Stomach (tissue), 9 donors: Measurements from ENCODE around the gene HES5. TPM values are rescaled to one million over a fixed set of nuclear protein-coding genes. Genes with fewer than 3 reads are reported as not detected.

Source experiments
- DNase-seq, 2 donors: peaks; one replicate each; pipeline versions ENCODE4 v3.0.0 to v3.0.0-alpha.2; 2013 to 2019
- H3K27ac ChIP-seq, 5 donors: fragments of 200-600 bp in 4 of 5; sonication (generic) in 4 of 5; one replicate each; pipeline ENCODE4 v1.5.1; 2013 to 2019; ENCODE audit warnings: mild to moderate bottlenecking in 1 of 5, moderate library complexity in 1 of 5
- H3K27me3 ChIP-seq, 3 donors: fragments of 200-600 bp; sonication (generic); one replicate each; pipeline ENCODE4 v1.5.1; 2017 to 2019; ENCODE audit warnings: mixed run types in 1 of 3
- H3K36me3 ChIP-seq, 4 donors: fragments of 200-600 bp; sonication (generic); 1 replicate in 3 of 4; 2 replicates in 1 of 4; pipeline ENCODE4 v1.5.1; 2016 to 2019
- H3K4me1 ChIP-seq, 4 donors: fragments of 200-600 bp; sonication (generic); one replicate each; pipeline ENCODE4 v1.5.1; 2016 to 2019
- H3K4me3 ChIP-seq, 4 donors: fragments of 200-600 bp; sonication (generic) in 3 of 4; one replicate each; pipeline ENCODE4 v1.5.1; 2016 to 2019; ENCODE audit warnings: mild to moderate bottlenecking in 1 of 4
- H3K9me3 ChIP-seq, 4 donors: fragments of 200-600 bp; sonication (generic); one replicate each; pipeline ENCODE4 v1.5.1; 2016 to 2019
- CTCF ChIP-seq, 7 experiments: fragments of 450-650 bp in 4 of 7; fragments of 200-600 bp in 3 of 7; sonication (generic) in 3 of 7; IDR thresholded peaks; one replicate each; pipeline ENCODE4 v1.5.1; 2016 to 2019; ENCODE audit warnings: antibody characterized with exemption in 7 of 7, control low read depth in 2 of 7, mild to moderate bottlenecking in 1 of 7
- EP300 ChIP-seq: sonication (generic); formaldehyde crosslinking; IDR thresholded peaks from one replicate; pipeline ENCODE4 v1.6.1; 2017; ENCODE audit warnings: antibody characterized with exemption
- POLR2A ChIP-seq, 4 donors: fragments of 450-650 bp; IDR thresholded peaks; one replicate each; pipeline ENCODE4 v1.6.1; 2016; ENCODE audit warnings: antibody characterized with exemption in 4 of 4, control low read depth in 2 of 4, mild to moderate bottlenecking in 1 of 4, moderate library complexity in 1 of 4
- POLR2AphosphoS5 ChIP-seq, 3 donors: sonication (generic); formaldehyde crosslinking; IDR thresholded peaks; one replicate each; pipeline ENCODE4 v1.6.1; 2016; ENCODE audit warnings: antibody characterized with exemption in 3 of 3
- WGBS, 5 donors: extraction: QIAGEN DNeasy Blood & Tissue Kit in 3 of 5; methylation state at CpG; one replicate each; pipeline versions ENCODE4 v1.1.5 to v1.1.7; 2013 to 2018; 5-methylcytosine and 5-hydroxymethylcytosine counted together
- intact Hi-C: fragments of 100-400 bp; cut with DNase I; formaldehyde crosslinking; loops from one replicate; pipeline ENCODE4 v1.15.1; 2023; ENCODE audit warnings: low total_unique reads
- polyA plus RNA-seq, 3 donors: library from polyadenylated mRNA; stranded (reverse); fragments of 200-250 nt; gene quantifications; one replicate each; pipeline ENCODE4 v1.2.3, GENCODE V29; 2013
- total RNA-seq, 5 donors: library from RNA; depleted of rRNA; stranded (reverse); fragments of >200 nt; gene quantifications; one replicate each; pipeline versions ENCODE4 v1.1.0 to v1.2.3, GENCODE V29; 2014 to 2016
- donor health status: healthy with polysubstance abuse.
- donor health status: Bipolar disorder and iron deficiency.
- donor health status: healthy.

The HES5 gene
- total and polyA plus RNA-seq, 8 donors: 0.25 to 9.6 TPM; not detected in 6

DNA sequence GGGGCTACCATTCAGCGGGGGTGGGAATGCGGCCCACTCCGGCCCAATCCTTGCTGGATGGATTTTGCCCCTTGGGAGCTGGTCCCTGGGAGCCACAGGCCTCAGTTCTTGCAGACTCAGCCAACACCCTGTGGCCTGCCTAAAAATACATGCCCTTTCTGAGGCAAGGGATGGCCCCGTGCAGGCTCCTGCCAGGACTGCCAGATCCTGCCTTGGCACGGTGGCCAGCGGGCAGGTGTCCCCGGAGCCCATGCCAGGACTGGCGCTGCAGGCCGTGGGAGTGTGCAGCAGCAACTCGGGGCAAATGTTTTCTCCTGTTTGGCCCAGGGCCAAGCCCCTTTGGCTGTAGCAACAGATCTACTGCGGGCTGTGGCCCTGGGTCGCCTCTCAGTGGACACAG, 2.0 kb downstream of the HES5 start:
- peaks cover 0 to 61% (median 49%) of the 10 kb centered on the region in 3 donors for H3K27me3 ChIP-seq
- peak overlapping the region in 1 of 5 donors; percentile 20 for H3K27ac ChIP-seq
- TF ChIP-seq CTCF (IDR thresholded peaks at IDR 0.05) (no peak), POLR2AphosphoS5 (IDR thresholded peaks at IDR 0.05) (no peak), EP300 (no peak), POLR2A (IDR thresholded peaks at IDR 0.05) (no peak)
- H3K4me3 ChIP-seq: no peak overlapping the region
- peak; percentile 52 to 84 for DNase-seq
- H3K9me3 ChIP-seq: no peaks in the 10 kb centered on the region
- intact Hi-C loops: no loop called here
- H3K36me3 ChIP-seq: no peaks in the 10 kb centered on the region
- WGBS, 5 donors: 35 to 61% (median 45%) methylated on average over 4 to 12 of the region's 12 CpGs
- peaks cover 68 to 80% (median 79%) of the 10 kb centered on the region in 4 donors for H3K4me1 ChIP-seq

- H3K4me1 ChIP-seq: peaks cover 68 to 82% (median 81%) of the 10 kb centered on the region in 4 donors
- TF ChIP-seq POLR2A (IDR thresholded peaks at IDR 0.05) (no peak), CTCF (IDR thresholded peaks at IDR 0.05) (no peak), POLR2AphosphoS5 (IDR thresholded peaks at IDR 0.05) (no peak), EP300 (no peak)
Measured at GRCh38 chr1:2527556-2527860, 2.6 kb downstream of the HES5 start.

DNA sequence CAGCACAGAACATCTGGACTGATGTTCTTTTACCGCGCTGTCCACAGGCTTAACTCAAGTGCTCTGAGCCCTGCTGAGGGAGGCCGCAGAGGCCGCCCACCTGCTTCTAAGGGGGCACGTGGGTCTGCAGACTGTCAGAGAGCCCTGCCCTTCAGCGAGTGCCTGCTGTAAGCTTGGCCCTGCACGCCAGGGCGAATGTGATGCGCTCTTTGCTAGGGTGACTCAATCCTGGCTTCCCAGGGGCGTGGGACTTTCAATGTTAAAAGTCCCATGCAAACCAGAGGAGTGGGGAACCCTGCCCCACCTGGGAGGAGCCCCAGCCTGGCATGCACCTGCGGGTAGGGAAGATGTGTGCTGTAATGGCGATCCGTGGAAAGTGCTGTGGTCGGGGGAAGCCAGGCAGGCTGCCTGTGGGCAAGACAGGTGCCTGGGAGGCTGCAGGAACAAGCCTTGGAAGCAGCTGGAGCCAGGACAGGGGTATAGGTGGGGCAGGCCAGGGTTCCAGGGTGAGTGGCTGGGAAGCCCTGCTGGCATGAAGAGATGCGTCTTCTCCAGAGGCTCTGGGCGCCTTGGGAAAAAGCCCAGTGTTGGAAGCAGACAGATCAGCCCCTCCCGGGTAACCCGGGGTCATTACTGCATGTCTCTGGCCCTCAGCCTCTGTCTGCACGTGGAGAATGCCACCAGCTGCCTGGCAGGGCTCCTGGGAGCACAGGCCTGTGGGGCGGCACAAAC, 3.1 kb downstream of the HES5 start:
- Histone ChIP-seq H3K4me3 (peak overlapping the region; percentile 82 to 99 (median 92)), H3K9me3 (no peaks in the 10 kb centered on the region), H3K4me1 (peaks cover 68 to 84% (median 81%) of the 10 kb centered on the region in 4 donors), H3K36me3 (peaks cover 0 to 4% (median 1%) of the 10 kb centered on the region in 4 donors), H3K27ac (peak overlapping the region in 4 of 5 donors; percentile 65 to 88 (median 82)), H3K27me3 (peaks cover 0 to 51% (median 40%) of the 10 kb centered on the region in 3 donors)
- 40 to 44% (median 43%) methylated on average over 18 to 20 of the region's 20 CpGs for WGBS, 5 donors
- TF ChIP-seq CTCF (IDR thresholded peaks at IDR 0.05) (no peak), POLR2A (IDR thresholded peaks at IDR 0.05) (no peak), POLR2AphosphoS5 (IDR thresholded peaks at IDR 0.05) (no peak), EP300 (no peak)
- no peak for DNase-seq
- intact Hi-C loops: no loop called here

More at GRCh38 chr1:2527556-2527860, 2.6 kb downstream of the HES5 start:
- intact Hi-C loops: no loop called here
- Histone ChIP-seq H3K27ac (peak overlapping the region in 1 of 5 donors; percentile 20), H3K4me3 (no peak overlapping the region), H3K9me3 (no peaks in the 10 kb centered on the region), H3K27me3 (peaks cover 0 to 56% (median 44%) of the 10 kb centered on the region in 3 donors), H3K36me3 (no peaks in the 10 kb centered on the region)
- 80 to 96% (median 87%) methylated on average over 1 to 4 of the region's 4 CpGs for WGBS, 5 donors
- no peak for DNase-seq

- Histone ChIP-seq H3K27ac (peak within 1 kb of the TSS; percentile 73 to 92 (median 85)), H3K4me1 (peaks cover 66 to 83% (median 77%) of the 10 kb centered on the region in 4 donors), H3K36me3 (peaks cover 6 to 12% (median 9%) of the 10 kb centered on the region in 4 donors), H3K27me3 (peaks cover 0 to 43% (median 34%) of the 10 kb centered on the region in 3 donors), H3K4me3 (peak within 1 kb of the TSS; percentile 82 to 99 (median 92)), H3K9me3 (no peaks in the 10 kb centered on the region)
- 0 to 1% (median 1%) methylated on average over 19 to 107 of the region's 107 CpGs for WGBS, 5 donors
- DNase-seq: peak; percentile 95 to 98
- TF ChIP-seq POLR2AphosphoS5 (IDR thresholded peaks at IDR 0.05) (peak in 2 of 3 donors; percentile 54 to 73), EP300 (no peak)
- intact Hi-C loops: no loop called here
Measured at GRCh38 chr1:2525920-2526823, 3.9 kb downstream of the HES5 start, which contains the start of gene PANK4. TSS of gene PANK4 (minus strand) at chr1:2526596. CDS start at chr1:2526587, 9 bp downstream.
